WTC11 (cell line): Measurements from ENCODE around the gene KLHL29. TPM values are rescaled to one million over a fixed set of nuclear protein-coding genes. Genes with fewer than 3 reads are reported as not detected.
A peak's percentile ranks its signal among the peaks of the same experiment; 100 is the strongest.

Experiments
- ATAC-seq: fragments of 200-7000 bp; cut with Tn5 transposase; 2 replicates; pipeline ENCODE4 v1.10.0; 2021; ENCODE audit warnings: mild to moderate bottlenecking, moderate library complexity
- CTCF ChIA-PET: fragments of 300-600 bp; sonication (Branson Sonifier 250); formaldehyde crosslinking; loops from one replicate; lab custom pipeline; 2021; ENCODE audit warnings: antibody characterized with exemption; lab: Charles Lee
- POLR2A ChIA-PET: fragments of 350-600 bp; sonication (Branson Sonifier 250); formaldehyde crosslinking; loops from one replicate; lab custom pipeline; 2021; ENCODE audit warnings: antibody characterized with exemption; lab: Charles Lee
- DNase-seq: peaks from one replicate; pipeline ENCODE4 v3.0.0; 2021; ENCODE audit warnings: low spot score
- H3K27ac Mint-ChIP-seq: 2 replicates; pipeline ENCODE4 v1.8.0; 2021; ENCODE audit warnings: mixed read lengths
- H3K27me3 Mint-ChIP-seq: 2 replicates; pipeline ENCODE4 v1.8.0; 2021; ENCODE audit warnings: low read depth, mild to moderate bottlenecking, moderate library complexity, mixed read lengths
- H3K36me3 Mint-ChIP-seq: 2 replicates; pipeline ENCODE4 v1.8.0; 2021; ENCODE audit warnings: mixed read lengths
- H3K4me1 Mint-ChIP-seq: 2 replicates; pipeline ENCODE4 v1.8.0; 2022; ENCODE audit warnings: mixed read lengths
- H3K4me3 Mint-ChIP-seq: 2 replicates; pipeline ENCODE4 v1.8.0; 2021; ENCODE audit warnings: mild to moderate bottlenecking, moderate library complexity, mixed read lengths
- H3K9me3 Mint-ChIP-seq: 2 replicates; pipeline ENCODE4 v1.8.0; 2021; ENCODE audit warnings: mixed read lengths
- AFF4 ChIP-seq: sonication (generic); formaldehyde crosslinking; IDR thresholded peaks from 2 replicates; pipeline ENCODE4 v1.8.1; 2023; ENCODE audit warnings: mild to moderate bottlenecking, missing genetic modification reagents, borderline replicate concordance
- ATF6 ChIP-seq: sonication (generic); formaldehyde crosslinking; IDR thresholded peaks from 2 replicates; pipeline ENCODE4 v1.8.1; 2023; ENCODE audit warnings: mild to moderate bottlenecking, missing genetic modification reagents
- ETV6 ChIP-seq: sonication (generic); formaldehyde crosslinking; IDR thresholded peaks from 2 replicates; pipeline ENCODE4 v1.8.1; 2022; ENCODE audit warnings: mild to moderate bottlenecking, missing genetic modification reagents
- FOXK1 ChIP-seq: sonication (generic); formaldehyde crosslinking; IDR thresholded peaks from 2 replicates; pipeline ENCODE4 v1.8.0; 2022; ENCODE audit warnings: mild to moderate bottlenecking, moderate library complexity, missing genetic modification reagents
- IRF2 ChIP-seq: sonication (generic); formaldehyde crosslinking; IDR thresholded peaks from 2 replicates; pipeline ENCODE4 v1.8.0; 2022; ENCODE audit warnings: low read depth, missing genetic modification reagents, borderline replicate concordance
- MAX ChIP-seq: sonication (generic); formaldehyde crosslinking; IDR thresholded peaks from 2 replicates; pipeline ENCODE4 v1.8.0; 2022; ENCODE audit warnings: mild to moderate bottlenecking, missing genetic modification reagents
- MXD4 ChIP-seq: fragments of 250-450 bp; sonication (Bioruptor Pico); IDR thresholded peaks from 2 replicates; pipeline ENCODE4 v1.8.0; 2021; ENCODE audit warnings: mild to moderate bottlenecking, moderate library complexity, borderline replicate concordance
- NR1H2 ChIP-seq: sonication (generic); formaldehyde crosslinking; IDR thresholded peaks from 2 replicates; pipeline ENCODE4 v1.9.0; 2021; ENCODE audit warnings: mild to moderate bottlenecking, moderate library complexity, missing genetic modification reagents
- RELA ChIP-seq: sonication (generic); formaldehyde crosslinking; IDR thresholded peaks from 2 replicates; pipeline ENCODE4 v1.8.1; 2022; ENCODE audit warnings: missing genetic modification reagents, mild to moderate bottlenecking, borderline replicate concordance
- RORB ChIP-seq: fragments of 250-450 bp; sonication (Bioruptor Pico); IDR thresholded peaks from 2 replicates; pipeline ENCODE4 v1.9.0; 2021; ENCODE audit warnings: mild to moderate bottlenecking
- TEAD1 ChIP-seq: sonication (generic); formaldehyde crosslinking; IDR thresholded peaks from 2 replicates; pipeline ENCODE4 v1.8.0; 2022; ENCODE audit warnings: mild to moderate bottlenecking, missing genetic modification reagents
- USF2 ChIP-seq: sonication (generic); formaldehyde crosslinking; IDR thresholded peaks from 2 replicates; pipeline ENCODE4 v1.8.1; 2023; ENCODE audit warnings: mild to moderate bottlenecking, missing genetic modification reagents, moderate library complexity
- ZBTB21 ChIP-seq: sonication (generic); formaldehyde crosslinking; IDR thresholded peaks from 2 replicates; pipeline ENCODE4 v1.8.1; 2023; ENCODE audit warnings: mild to moderate bottlenecking, missing genetic modification reagents, borderline replicate concordance
- ZNF121 ChIP-seq: sonication (generic); formaldehyde crosslinking; IDR thresholded peaks from 2 replicates; pipeline ENCODE4 v1.8.0; 2023; ENCODE audit warnings: missing genetic modification reagents
- ZNF138 ChIP-seq: sonication (generic); formaldehyde crosslinking; conservative IDR thresholded peaks from 2 replicates; pipeline ENCODE4 v1.8.1; 2022; ENCODE audit warnings: mild to moderate bottlenecking, moderate library complexity, missing genetic modification reagents
- ZNF317 ChIP-seq: sonication (generic); formaldehyde crosslinking; IDR thresholded peaks from 2 replicates; pipeline ENCODE4 v1.8.1; 2023; ENCODE audit warnings: low read depth, mild to moderate bottlenecking, moderate library complexity, missing genetic modification reagents, borderline replicate concordance
- ZNF416 ChIP-seq: fragments of 250-450 bp; sonication (Bioruptor Pico); IDR thresholded peaks from 2 replicates; pipeline ENCODE4 v1.9.0; 2021; ENCODE audit warnings: mild to moderate bottlenecking, inconsistent platforms
- ZNF425 ChIP-seq: fragments of 250-450 bp; sonication (Bioruptor Pico); conservative IDR thresholded peaks from 2 replicates; pipeline ENCODE4 v1.9.0; 2021; ENCODE audit warnings: mild to moderate bottlenecking
- total RNA-seq: library from RNA; stranded (reverse); gene quantifications from 3 replicates; pipeline ENCODE4 v1.2.3, GENCODE V29; 2021

The KLHL29 gene
- total RNA-seq, 1 experiment from 2014 or later, result 7.1 TPM

GRCh38 chr2:23492921-23493320 is 107.9 kb downstream of the KLHL29 start:
- ATAC-seq, result no peak

GRCh38 chr2:23493846-23494245 is 108.9 kb downstream of the KLHL29 start:
- H3K36me3 Mint-ChIP-seq, result no peaks in the 10 kb centered on the region
- H3K27ac Mint-ChIP-seq, result no peak overlapping the region
- ChIA-PET POLR2A (no interaction called here), CTCF (interaction anchor here (2.1 kb wide), 1 partner anchor 11 kb away, joined by 6 read pairs; no protein-coding TSS in a partner anchor)
- H3K4me3 Mint-ChIP-seq, result no peak overlapping the region
- no peaks in the 10 kb centered on the region for H3K27me3 Mint-ChIP-seq
- H3K9me3 Mint-ChIP-seq, result no peaks in the 10 kb centered on the region
- ATAC-seq (no peak), DNase-seq (no peak)
- TF ChIP-seq MXD4 (no peak), ATF6 (CRISPR knock-in tag) (no peak), FOXK1 (CRISPR knock-in tag) (no peak), NR1H2 (CRISPR knock-in tag) (no peak), AFF4 (CRISPR knock-in tag) (no peak), ZNF425 (no peak), MAX (CRISPR knock-in tag) (no peak), RORB (CRISPR knock-in tag) (no peak), USF2 (CRISPR knock-in tag) (no peak), ZNF317 (CRISPR knock-in tag) (no peak), ETV6 (CRISPR knock-in tag) (no peak)
- H3K4me1 Mint-ChIP-seq, result peaks cover 38% of the 10 kb centered on the region

More at GRCh38 chr2:23492921-23493320, 107.9 kb downstream of the KLHL29 start:
- CTCF ChIA-PET, result interaction anchor here (1.5 to 2.1 kb wide), 2 partner anchors 12 to 14 kb away, joined by 5 to 6 read pairs; no protein-coding TSS in a partner anchor
- TF ChIP-seq ZNF121 (CRISPR knock-in tag) (0 out of 2 replicates have a peak, but pooled peaks have one; percentile 30), ZNF416 (CRISPR knock-in tag) (no peak), ZBTB21 (no peak), RELA (CRISPR knock-in tag) (no peak), MAX (CRISPR knock-in tag) (no peak), ZNF138 (CRISPR knock-in tag) (no peak), TEAD1 (CRISPR knock-in tag) (no peak), IRF2 (CRISPR knock-in tag) (no peak)
- TF ChIP-seq, all 79 proteins: peak for 1
- H3K4me3 Mint-ChIP-seq, result no peak overlapping the region
- H3K36me3 Mint-ChIP-seq, result no peaks in the 10 kb centered on the region
- peaks cover 36% of the 10 kb centered on the region for H3K4me1 Mint-ChIP-seq
- POLR2A ChIA-PET, result no interaction called here
- H3K27me3 Mint-ChIP-seq, result no peaks in the 10 kb centered on the region
- no peak for DNase-seq
- H3K9me3 Mint-ChIP-seq, result no peaks in the 10 kb centered on the region
- no peak overlapping the region for H3K27ac Mint-ChIP-seq
